ENCODE data around the gene RPL27. TPM values are rescaled to one million over a fixed set of nuclear protein-coding genes. Genes with fewer than 3 reads are reported as not detected.

Gene RPL27
- total and polyA plus RNA-seq, 2 donors (not counting 3 experiments of a cell fraction or from before 2014, with no cell fraction given) = 1,014 to 2,467 TPM

GRCh38 chr17:42991471-42991870, 6.7 kb upstream of the RPL27 start:
- no peaks in the 10 kb centered on the region for H3K9me3 ChIP-seq (replicated peaks; ENCODE audit: control insufficient read depth, insufficient read depth, low read length)
- CTCF ChIA-PET = no interaction called here
- DNase-seq (ENCODE audit: low read depth, low spot score) (no peak), FAIRE-seq (no peak)
- BruUV-seq (replicated peaks) = no TSS peak
- H3K9me1 ChIP-seq (replicated peaks; ENCODE audit: control insufficient read depth, extremely low read depth, insufficient read depth, low read length) = no peaks in the 10 kb centered on the region
- POLR2A ChIA-PET = no interaction called here
- intact Hi-C loops (cut with micrococcal nuclease) (no loop called here), dilution Hi-C loops (cut with MboI; ENCODE audit: extremely low pct_ligation_motif_present, low sequenced_read_pairs) (no loop called here)
- H4K20me1 ChIP-seq (replicated peaks; ENCODE audit: control insufficient read depth, extremely low read depth, insufficient read depth, low read length) = no peaks in the 10 kb centered on the region
- no peak overlapping the region for H2AFZ ChIP-seq (ENCODE audit: low read depth, low read length)
- no peak for TF ChIP-seq FOS (IDR thresholded peaks at IDR 0.05; ENCODE audit: borderline replicate concordance, insufficient read depth, low read length)
- TF ChIP-seq MAX (IDR thresholded peaks at IDR 0.05; ENCODE audit: insufficient read depth, insufficient read length) = no peak
- TF ChIP-seq GATA2 (IDR thresholded peaks at IDR 0.05; ENCODE audit: insufficient read depth, insufficient read length, low read depth, low read length) = no peak
- TF ChIP-seq CTCF (IDR thresholded peaks at IDR 0.05; ENCODE audit: extremely low read depth in 1 of 2, insufficient read depth in 1 of 2, low read depth in 1 of 2, low read length in 2 of 2) = no peak
- no peak for TF ChIP-seq POLR2AphosphoS5 (IDR thresholded peaks at IDR 0.05; ENCODE audit: insufficient read depth, low read depth, low read length)
- no peak for TF ChIP-seq POLR2A (IDR thresholded peaks at IDR 0.05; ENCODE audit: low read depth, low read length)
- TF ChIP-seq MYC (IDR thresholded peaks at IDR 0.05; ENCODE audit: low read depth, low read length) = no peak
- TF ChIP-seq EZH2 (IDR thresholded peaks at IDR 0.05; ENCODE audit: borderline replicate concordance, low read depth, low read length, severe bottlenecking) = no peak
- H3K4me1 ChIP-seq (ENCODE audit: control insufficient read depth, extremely low read depth, insufficient read depth, low read length) = peaks cover 6% of the 10 kb centered on the region
- H3K4me2 ChIP-seq (ENCODE audit: insufficient read depth, low read length) = no peak overlapping the region
- no peaks in the 10 kb centered on the region for H3K27me3 ChIP-seq (ENCODE audit: control insufficient read depth in 2 of 2, insufficient read depth in 2 of 2, low read length in 2 of 2)
- H3K79me2 ChIP-seq (ENCODE audit: control insufficient read depth, insufficient read depth, low read length) = no peaks in the 10 kb centered on the region
- no peak overlapping the region for H3K9ac ChIP-seq (replicated peaks; ENCODE audit: extremely low read depth, insufficient read depth, low read length)
- H3K36me3 ChIP-seq (ENCODE audit: control insufficient read depth in 2 of 2, extremely low read depth in 1 of 2, insufficient read depth in 2 of 2, low read length in 2 of 2) = peaks cover 20 to 25% of the 10 kb centered on the region in 2 experiments
- H3K27ac ChIP-seq (ENCODE audit: insufficient read depth, low read depth, low read length) = no peak overlapping the region
- H3K4me3 ChIP-seq (replicated peaks in 1 of 3; ENCODE audit: insufficient read depth in 1 of 3, low read depth in 1 of 3, low read length in 3 of 3) = no peak overlapping the region

All from endothelial cell of umbilical vein (primary cell).